Right ventricle myocardium inferior (tissue), 1 donor: ENCODE data around the gene TCERG1L. TPM values are rescaled to one million over a fixed set of nuclear protein-coding genes. Genes with fewer than 3 reads are reported as not detected.
A peak's percentile ranks its signal among the peaks of the same experiment; 100 is the strongest.

Experiments used
- ATAC-seq: fragments of 200-7000 bp; cut with Tn5 transposase; one replicate; pipeline ENCODE4 v1.9.1; 2020; ENCODE audit warnings: mild to moderate bottlenecking, moderate library complexity
- DNase-seq: peaks from one replicate; pipeline ENCODE4 v3.0.0; 2021; ENCODE audit errors: missing footprints
- intact Hi-C: fragments of 100-400 bp; cut with DNase I; formaldehyde crosslinking; loops from one replicate; pipeline ENCODE4 v1.11.0; 2022
- total RNA-seq: library from RNA; stranded (reverse); fragmentation: NEBNext Ultra II Directional; extraction: Animal tissue kit (Norgen Biotek cat#: 25700); gene quantifications from one replicate; pipeline ENCODE4 v1.2.1, GENCODE V29; 2021
- donor health status: DM: no; HTN: yes; CAD: no; lungs with severe emphysema.

The TCERG1L gene
- total RNA-seq, 1 donor from 2014 or later, result not detected

- no peak for DNase-seq
- intact Hi-C loops, result no loop called here
- no peak for ATAC-seq
These were observed 109.6 kb downstream of the TCERG1L start for GRCh38 chr10:131201741-131202515.

- intact Hi-C loops, result no loop called here
- no peak for DNase-seq
These were observed 110.6 kb downstream of the TCERG1L start for GRCh38 chr10:131200856-131201470.

DNA sequence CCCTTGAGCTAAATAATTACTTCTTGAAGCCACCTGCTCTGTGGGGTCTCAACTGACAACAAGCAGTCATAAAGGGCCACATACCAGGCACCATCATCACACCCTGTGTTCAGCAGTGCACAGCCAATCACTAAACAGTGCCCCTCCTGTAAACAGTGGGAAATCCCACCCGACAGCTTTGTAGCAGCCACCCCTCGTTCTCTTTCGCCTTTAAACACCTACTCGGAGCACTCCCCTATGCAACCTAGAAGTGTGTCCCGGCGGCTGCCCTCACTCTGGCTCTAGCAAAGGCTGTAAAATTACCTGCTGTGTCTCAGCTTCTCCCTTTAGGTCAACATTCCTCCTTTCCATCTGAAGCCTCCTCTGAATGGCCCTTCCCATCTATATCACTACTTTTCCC lies 111.9 kb downstream of the TCERG1L start:
- no peak for DNase-seq

More at GRCh38 chr10:131200856-131201470, 110.6 kb downstream of the TCERG1L start:
- no peak for ATAC-seq

DNA sequence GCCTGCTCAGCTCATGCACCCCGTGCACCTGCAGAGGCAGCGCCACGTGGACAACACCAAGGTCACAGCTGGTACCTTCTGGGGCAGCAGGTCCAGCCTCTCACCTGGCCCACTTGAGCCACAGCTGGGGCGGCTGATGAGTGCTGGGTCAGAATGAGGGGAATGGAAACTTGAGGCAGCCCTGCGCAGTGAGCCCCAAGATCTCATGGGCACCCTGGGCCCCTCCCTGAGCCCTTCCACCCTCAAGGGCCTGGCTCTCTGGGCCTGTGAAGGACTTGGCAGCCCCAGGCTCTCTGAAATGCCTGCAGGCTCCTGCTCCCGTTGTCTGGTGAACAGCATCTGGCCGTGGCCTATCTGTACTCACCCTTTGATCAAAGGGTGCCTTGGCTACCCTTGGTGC lies 112.7 kb downstream of the TCERG1L start:
- intact Hi-C loops, result no loop called here
- ATAC-seq (no peak), DNase-seq (no peak)

More for the DNA sequence above, 111.9 kb downstream of the TCERG1L start:
- intact Hi-C loops, result no loop called here
- ATAC-seq, result no peak

GRCh38 chr10:131198401-131198800 lies 113.1 kb downstream of the TCERG1L start:
- intact Hi-C loops, result no loop called here
- ATAC-seq (no peak), DNase-seq (no peak)

- ATAC-seq (no peak), DNase-seq (peak; percentile 55)
- intact Hi-C loops, result no loop called here
These were observed 115.2 kb downstream of the TCERG1L start for GRCh38 chr10:131196176-131196885.

GRCh38 chr10:131195558-131196159 lies 115.9 kb downstream of the TCERG1L start:
- no peak for ATAC-seq
- intact Hi-C loops, result no loop called here
- DNase-seq, result peak; percentile 59

DNA sequence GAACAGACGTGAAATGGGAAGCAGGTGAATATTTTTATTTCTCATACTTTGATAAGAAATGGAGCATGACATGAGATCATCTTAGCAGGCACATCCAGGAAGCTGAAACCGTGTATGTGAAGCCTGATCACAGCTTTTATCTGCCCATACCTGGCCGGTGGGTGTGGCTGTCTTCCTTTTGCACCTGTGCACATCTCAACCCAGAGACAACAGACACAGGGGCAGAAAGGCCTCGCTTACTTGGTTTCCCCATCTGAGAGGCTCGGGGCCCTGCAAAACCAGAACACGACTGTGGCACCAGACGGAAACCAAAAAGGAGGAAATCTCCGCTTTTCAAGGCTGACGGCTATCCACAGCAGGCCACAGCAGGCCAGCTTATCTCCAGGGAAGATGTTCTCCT lies 116.4 kb downstream of the TCERG1L start:
- ATAC-seq, result no peak
- DNase-seq, result no peak
- intact Hi-C loops, result no loop called here

GRCh38 chr10:131193923-131194322 lies 117.6 kb downstream of the TCERG1L start:
- DNase-seq (no peak), ATAC-seq (no peak)
- intact Hi-C loops, result no loop called here

- no peak for ATAC-seq
- intact Hi-C loops, result no loop called here
- DNase-seq, result no peak
These were observed 123.0 kb downstream of the TCERG1L start for GRCh38 chr10:131188494-131188893.

- ATAC-seq (no peak), DNase-seq (no peak)
- intact Hi-C loops, result no loop called here
These were observed 123.6 kb downstream of the TCERG1L start for GRCh38 chr10:131187926-131188325.

DNA sequence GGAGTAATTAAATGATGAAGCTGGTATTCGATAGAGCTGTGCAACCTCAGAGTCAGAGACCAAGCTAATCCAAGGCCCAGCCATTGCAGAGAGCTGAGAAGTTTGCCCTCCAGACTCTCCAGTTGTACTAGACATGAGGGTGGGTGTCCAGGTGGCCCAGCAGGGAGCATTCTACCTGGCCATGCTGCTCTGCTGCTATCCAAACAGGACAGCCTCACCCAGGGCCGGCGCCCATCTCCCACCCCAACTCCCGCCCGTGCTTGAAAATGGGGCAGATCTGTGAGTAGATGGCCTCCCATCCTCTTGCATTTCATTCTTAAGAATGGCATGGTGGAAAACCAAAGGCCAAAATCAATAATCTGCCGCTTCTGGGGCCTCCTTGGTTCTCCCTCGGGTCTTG lies 124.2 kb downstream of the TCERG1L start:
- intact Hi-C loops, result no loop called here
- DNase-seq (no peak), ATAC-seq (no peak)

DNA sequence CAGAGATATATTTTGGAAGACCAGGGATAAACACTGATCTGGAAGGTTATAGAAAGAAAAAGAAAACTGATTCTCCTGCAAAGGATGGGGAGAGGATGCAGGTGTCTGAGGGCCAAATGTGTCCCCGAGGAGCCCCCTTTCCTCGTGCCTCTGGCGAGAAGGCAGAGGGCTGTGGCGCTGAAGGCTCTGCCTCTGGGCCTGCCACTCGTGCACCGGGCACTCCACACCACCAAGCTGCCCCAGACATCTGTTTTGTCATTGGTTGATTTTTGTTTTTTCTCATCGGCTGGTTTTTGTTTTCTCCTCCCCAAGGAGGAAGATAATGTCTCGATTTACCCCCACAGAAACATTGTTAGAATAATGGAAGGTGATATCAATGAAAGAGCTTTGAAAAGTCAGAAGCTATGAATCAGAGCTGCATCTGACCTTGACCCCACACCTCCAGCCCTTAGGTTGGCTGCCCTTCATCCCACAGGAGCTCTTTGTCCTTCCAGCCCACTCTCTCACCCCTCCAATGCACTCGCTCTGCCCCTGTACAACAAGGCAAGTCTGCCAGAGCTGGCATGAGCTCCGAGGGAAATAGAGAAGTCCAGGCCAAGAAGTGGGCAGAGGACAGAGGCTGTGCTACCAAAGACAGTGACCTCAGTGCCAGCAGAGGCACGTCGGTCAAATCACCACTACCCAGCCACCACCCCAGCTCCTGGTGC lies 124.8 kb downstream of the TCERG1L start:
- no peak for DNase-seq
- ATAC-seq, result no peak
- intact Hi-C loops, result no loop called here

- DNase-seq (no peak), ATAC-seq (no peak)
- intact Hi-C loops, result no loop called here
These were observed 127.0 kb downstream of the TCERG1L start for GRCh38 chr10:131184503-131184902.

DNA sequence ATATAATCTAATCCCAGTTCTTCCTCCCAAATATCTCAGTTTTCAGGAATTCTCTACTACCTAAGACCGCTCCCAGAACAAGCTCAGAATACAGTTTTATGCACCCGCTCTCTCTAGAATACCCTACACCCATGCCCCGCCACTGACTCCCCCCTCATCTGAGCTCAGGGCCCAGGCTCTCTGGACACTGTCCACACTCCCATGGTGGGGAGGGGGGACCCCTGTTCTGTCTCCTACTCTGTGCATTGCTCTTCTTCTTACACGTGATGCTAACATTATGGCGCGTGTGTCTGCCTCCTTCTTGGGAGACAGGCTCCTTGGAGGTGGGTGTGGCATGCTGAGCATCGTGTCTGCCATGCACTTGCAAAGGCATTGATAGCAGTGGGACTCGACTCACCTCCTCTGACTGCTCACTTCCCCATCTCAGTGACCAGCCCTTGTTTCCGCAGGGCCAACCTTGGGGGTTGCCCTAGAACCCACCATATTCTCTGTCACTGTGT lies 127.9 kb downstream of the TCERG1L start:
- no peak for DNase-seq
- no peak for ATAC-seq
- intact Hi-C loops, result no loop called here

DNA sequence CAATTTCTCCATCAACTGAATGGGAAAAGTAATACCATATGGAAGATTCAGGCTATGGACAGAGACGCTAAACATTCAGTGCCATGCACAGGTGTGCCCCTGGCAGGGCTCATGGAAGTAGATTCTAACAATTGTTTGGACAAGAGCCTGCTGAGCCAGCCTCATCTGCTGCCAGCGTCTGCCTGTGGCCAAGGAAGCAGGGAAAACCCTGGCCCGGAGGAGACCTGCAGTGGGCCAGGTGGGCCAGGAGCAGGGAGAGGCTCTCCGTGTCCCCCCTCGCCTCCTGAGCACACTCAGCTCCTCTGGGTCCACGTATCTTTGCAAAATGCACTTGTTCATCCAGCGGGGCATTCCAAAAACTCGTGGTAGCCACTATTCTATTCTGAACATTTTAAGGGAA lies 130.1 kb downstream of the TCERG1L start:
- DNase-seq (no peak), ATAC-seq (no peak)
- intact Hi-C loops, result no loop called here

DNA sequence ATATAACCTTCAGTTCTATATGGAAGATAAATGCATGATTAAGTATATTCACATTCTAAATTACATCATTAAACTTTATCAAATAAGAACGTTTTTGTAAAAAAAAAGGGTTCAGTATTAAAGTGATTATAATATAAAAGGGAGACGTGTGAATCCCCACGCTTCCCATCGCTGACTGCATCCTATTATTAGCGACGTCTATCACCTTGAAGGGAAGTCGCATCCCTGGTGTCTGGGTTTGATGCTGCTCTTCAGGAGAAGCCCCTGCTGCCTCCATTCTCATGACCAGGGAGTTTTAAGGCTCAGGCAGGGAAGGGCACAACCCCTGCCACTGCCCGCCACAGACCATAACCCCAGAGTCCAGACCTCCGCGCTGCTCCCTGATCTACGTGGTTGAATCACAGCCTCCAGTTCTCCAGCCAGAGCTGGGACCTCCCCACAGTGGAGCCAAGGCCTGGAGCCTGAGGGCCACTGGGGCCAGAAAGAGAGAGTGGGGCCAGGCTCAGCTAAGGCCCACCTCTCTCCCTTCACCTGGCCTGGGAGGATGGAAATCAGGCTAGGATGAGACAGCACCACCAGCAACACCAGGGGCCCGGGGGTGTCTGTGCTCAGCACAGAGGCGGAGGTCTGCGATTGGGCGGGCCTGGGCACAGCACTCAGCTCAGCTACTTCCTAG lies 130.6 kb downstream of the TCERG1L start:
- intact Hi-C loops, result no loop called here
- ATAC-seq (no peak), DNase-seq (no peak)

DNA sequence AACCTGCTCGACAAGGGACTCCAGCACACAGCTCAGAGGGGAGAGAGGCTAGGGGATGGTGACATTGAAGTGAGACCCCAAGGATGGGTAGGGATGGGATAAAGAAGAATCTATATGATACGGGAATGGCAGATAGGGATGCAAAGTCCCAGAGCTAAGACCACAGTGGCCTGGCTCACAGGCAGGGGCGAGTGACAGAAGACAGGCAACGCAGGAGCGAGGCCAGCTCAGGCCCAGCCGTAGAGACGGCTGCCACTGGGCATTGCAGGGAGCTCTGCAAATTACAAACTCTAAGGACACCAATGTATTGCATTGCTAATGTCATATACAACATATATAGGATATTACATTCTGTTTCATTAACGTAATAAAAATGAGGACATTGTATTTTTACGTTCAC lies 131.4 kb downstream of the TCERG1L start:
- intact Hi-C loops, result no loop called here
- DNase-seq (no peak), ATAC-seq (no peak)
